Stimulated activated CD4-positive, alpha-beta T cell treated with anti-CD3 and anti-CD28 coated beads, Interleukin-12 subunit alpha, Interleukin-12 subunit beta, amount 100 ng/mL, for 24 hours (primary cell): ENCODE data around the gene NLRP12.
"Not testable (repeated sequence)": the region's sequence is repeated elsewhere in the genome, so short reads cannot be mapped to it uniquely, and the experiment has no call there.

ENCODE experiments used
- DNase-seq, 2 experiments: peaks; one replicate each; pipeline ENCODE4 v3.0.0-alpha.2; 2020; ENCODE audit warnings: low read depth in 2 of 2

The NLRP12 gene

GRCh38 chr19:53824134-53824611 is at the start of gene NLRP12:
NLRP12 (minus strand) TSS chr19:53824314; CDS start chr19:53824174, 140 bp downstream.
- no peak for DNase-seq

- DNase-seq = no peak
Measured at GRCh38 chr19:53872762-53873161, 48.6 kb upstream of the NLRP12 start.

- DNase-seq = no peak
Measured at GRCh38 chr19:53871454-53871853, 47.3 kb upstream of the NLRP12 start.

- no peak for DNase-seq
Measured at GRCh38 chr19:53870485-53870844, 46.4 kb upstream of the NLRP12 start.

GRCh38 chr19:53869805-53870484 is 45.8 kb upstream of the NLRP12 start:
- DNase-seq = not testable (repeated sequence)

- DNase-seq = peak; percentile 35 to 80
Measured at GRCh38 chr19:53868892-53869804, 45.0 kb upstream of the NLRP12 start.

GRCh38 chr19:53868091-53868891 is 44.2 kb upstream of the NLRP12 start:
- peak in 1 of 2 experiments; percentile 24 for DNase-seq

GRCh38 chr19:53867225-53868090 is 43.3 kb upstream of the NLRP12 start, which contains the start of gene MYADM:
MYADM (plus strand) TSS chr19:53867883; CDS start chr19:53873530, 5,647 bp downstream.
- peak; percentile 90 to 97 for DNase-seq

GRCh38 chr19:53866865-53867224 is 42.7 kb upstream of the NLRP12 start:
- DNase-seq = no peak

GRCh38 chr19:53865918-53866864 is 42.1 kb upstream of the NLRP12 start:
- DNase-seq = peak in 1 of 2 experiments; percentile 42

GRCh38 chr19:53865523-53865917 is 41.4 kb upstream of the NLRP12 start:
- no peak for DNase-seq

- DNase-seq = no peak
Measured at GRCh38 chr19:53864308-53864836, 40.3 kb upstream of the NLRP12 start.

GRCh38 chr19:53853707-53854106 is 29.6 kb upstream of the NLRP12 start:
- no peak for DNase-seq

GRCh38 chr19:53849237-53849676 is 25.1 kb upstream of the NLRP12 start:
- DNase-seq = no peak

- DNase-seq = no peak
Measured at GRCh38 chr19:53847555-53847954, 23.4 kb upstream of the NLRP12 start.

GRCh38 chr19:53844849-53845246 is 20.7 kb upstream of the NLRP12 start:
- DNase-seq = no peak

GRCh38 chr19:53840914-53841313 is 16.8 kb upstream of the NLRP12 start:
- DNase-seq = not testable (repeated sequence)

- not testable (repeated sequence) for DNase-seq
Measured at GRCh38 chr19:53840241-53840640, 16.1 kb upstream of the NLRP12 start.

GRCh38 chr19:53838446-53838845 is 14.3 kb upstream of the NLRP12 start:
- DNase-seq = not testable (repeated sequence)
